GM19324 (cell line): ENCODE measurements around the gene ZNF586.
A peak's percentile ranks its signal among the peaks of the same experiment; 100 is the strongest.
"Not testable (repeated sequence)": the region's sequence is repeated elsewhere in the genome, so short reads cannot be mapped to it uniquely, and the experiment has no call there.

Experiments
- ATAC-seq: cut with Tn5 transposase; IDR thresholded peaks from one replicate; pipeline ENCODE4 v1.9.1; 2021; ENCODE audit warnings: mild to moderate bottlenecking, moderate library complexity; ENCODE audit not compliant: unreplicated experiment, low FRiP score

Gene ZNF586

GRCh38 chr19:57789288-57789687, 19.8 kb downstream of the ZNF586 start:
- ATAC-seq = no peak

- ATAC-seq = not testable (repeated sequence)
Observed at GRCh38 chr19:57796580-57796979, 27.1 kb downstream of the ZNF586 start.

GRCh38 chr19:57800696-57801095, 31.2 kb downstream of the ZNF586 start:
- no peak for ATAC-seq

DNA sequence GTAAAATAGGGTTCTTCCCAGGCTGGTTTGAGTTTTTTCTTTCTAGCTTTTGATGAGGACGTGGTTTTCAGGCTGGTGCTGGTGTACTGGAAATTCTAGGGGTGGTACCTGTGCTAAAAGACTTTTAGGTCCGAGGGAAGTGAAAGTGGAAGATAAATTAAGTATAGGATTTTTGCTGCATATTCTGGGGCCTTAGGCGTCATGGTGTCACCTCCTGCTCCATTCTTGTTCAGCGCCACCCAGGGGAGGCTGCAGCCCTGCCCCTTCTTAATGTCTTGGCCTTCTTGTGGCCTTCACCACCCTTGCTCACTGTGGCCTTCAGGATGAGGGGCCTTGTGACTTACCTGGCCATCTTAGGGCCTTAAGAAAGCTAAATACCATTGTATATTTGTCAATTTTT, 32.8 kb downstream of the ZNF586 start:
- ATAC-seq = no peak

GRCh38 chr19:57803265-57803593, 33.8 kb downstream of the ZNF586 start:
- ATAC-seq = no peak

DNA sequence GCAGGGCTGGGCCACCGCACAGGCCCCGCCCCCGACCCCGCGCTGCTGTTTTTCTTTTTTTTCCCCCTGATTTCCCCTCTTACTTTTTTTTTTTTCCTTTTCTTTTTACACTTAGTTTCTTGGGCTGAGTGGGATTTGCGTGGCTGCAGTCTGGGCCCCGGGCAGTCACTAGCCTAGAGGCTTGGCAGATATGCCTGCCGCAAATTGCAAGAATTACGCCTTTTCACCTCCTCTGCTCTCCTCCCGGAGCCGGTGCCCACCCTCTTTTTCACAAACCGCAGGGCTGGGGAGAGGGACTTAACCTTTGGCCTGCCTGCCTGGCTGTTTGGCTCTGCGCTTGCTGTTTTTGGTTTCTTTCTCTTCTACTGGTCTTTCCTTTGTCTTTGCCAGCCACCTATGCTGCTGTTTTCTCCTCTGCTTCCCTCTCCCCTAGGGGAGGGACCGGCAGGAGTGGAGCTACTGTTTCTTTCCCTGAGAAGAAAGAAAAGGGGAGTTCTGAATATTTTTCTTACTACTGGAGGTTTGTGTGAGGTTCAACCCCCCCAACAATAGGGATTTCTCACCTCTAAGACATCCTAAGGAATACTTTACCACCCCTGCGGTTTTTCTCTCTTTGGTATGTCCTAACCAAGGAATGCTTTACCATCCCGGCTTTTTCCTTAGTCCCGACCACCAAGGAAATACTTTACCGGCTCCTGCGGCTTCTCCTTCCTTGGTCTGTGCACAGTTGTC, 34.3 kb downstream of the ZNF586 start:
- ATAC-seq = no peak

GRCh38 chr19:57807541-57807940, 38.1 kb downstream of the ZNF586 start:
- no peak for ATAC-seq

DNA sequence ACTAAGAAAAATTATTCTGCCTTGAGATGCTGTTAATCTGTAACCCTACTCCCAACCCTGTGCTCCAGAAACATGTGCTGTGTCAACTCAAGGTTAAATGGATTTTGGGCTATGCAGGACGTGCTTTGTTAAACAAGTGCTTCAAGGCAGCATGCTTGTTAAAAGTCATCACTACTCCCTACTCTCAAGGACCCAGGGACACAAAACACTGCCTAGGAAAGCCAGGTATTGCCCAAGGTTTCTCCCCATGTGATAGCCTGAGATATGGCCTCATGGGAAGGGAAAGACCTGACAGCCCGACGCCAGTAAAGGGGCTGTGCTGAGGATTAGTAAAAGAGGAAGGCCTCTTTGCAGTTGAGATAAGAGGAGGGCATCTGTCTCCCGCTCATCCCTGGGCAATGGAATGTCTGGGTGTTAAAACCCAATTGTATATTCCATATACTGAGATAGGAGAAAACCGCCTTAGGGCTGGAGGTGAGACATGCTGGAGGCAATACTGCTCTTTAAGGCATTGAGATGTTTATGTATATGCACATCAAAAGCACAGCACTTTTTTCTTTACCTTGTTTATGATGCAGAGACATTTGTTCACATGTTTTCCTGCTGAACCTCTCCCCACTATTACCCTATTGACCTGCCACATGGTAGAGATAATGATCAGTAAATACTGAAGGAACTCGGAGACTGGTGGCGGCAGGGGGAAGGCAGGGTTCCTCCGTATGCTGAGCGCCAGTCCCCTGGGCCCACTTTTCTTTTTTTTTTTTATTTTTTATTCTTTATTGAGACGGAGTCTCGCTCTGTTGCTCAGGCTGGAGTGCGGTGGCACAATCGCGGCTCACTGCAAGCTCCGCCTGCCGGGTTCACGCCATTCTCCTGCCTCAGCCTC, 41.2 kb downstream of the ZNF586 start:
- not testable (repeated sequence) for ATAC-seq

GRCh38 chr19:57812226-57812625, 42.8 kb downstream of the ZNF586 start:
- no peak for ATAC-seq

DNA sequence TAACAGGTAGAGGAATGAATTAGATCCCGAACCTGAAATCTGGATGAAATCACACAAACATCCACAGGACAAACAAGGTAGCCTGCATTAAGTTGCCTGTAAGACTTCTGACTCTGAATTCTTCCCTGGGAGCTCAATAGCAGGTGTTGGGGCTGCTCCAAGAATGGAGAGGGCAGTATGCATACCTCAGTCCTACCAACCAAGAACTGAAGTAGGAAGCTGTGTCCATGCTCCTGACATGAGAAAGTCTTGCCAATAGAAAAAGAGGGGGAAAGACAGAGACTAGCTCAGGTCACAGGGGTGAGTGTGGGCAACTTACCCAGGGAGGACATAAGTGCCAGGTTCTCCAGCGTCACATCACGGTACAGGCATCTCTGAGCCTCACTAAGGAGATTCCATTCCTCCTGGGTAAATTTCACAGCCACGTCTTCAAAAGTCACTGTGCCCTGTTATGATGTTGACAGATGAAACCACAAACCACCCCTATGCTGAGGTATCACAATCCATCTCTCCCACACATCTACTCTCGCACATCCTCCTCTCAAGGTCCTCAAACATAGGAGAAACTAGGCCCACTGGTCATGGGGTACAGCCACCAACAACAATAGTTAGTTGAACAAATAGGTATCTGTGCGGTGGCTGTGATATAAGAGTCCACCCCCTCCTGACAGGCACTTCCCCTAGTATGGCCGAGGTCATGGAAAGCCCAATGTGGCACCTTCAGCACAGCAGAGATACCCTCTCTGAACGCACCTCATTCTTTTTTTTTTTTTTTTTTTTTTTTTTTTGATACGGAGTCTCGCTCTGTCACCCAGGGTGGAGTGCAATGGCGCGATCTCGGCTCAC, 43.7 kb downstream of the ZNF586 start:
- ATAC-seq = not testable (repeated sequence)

DNA sequence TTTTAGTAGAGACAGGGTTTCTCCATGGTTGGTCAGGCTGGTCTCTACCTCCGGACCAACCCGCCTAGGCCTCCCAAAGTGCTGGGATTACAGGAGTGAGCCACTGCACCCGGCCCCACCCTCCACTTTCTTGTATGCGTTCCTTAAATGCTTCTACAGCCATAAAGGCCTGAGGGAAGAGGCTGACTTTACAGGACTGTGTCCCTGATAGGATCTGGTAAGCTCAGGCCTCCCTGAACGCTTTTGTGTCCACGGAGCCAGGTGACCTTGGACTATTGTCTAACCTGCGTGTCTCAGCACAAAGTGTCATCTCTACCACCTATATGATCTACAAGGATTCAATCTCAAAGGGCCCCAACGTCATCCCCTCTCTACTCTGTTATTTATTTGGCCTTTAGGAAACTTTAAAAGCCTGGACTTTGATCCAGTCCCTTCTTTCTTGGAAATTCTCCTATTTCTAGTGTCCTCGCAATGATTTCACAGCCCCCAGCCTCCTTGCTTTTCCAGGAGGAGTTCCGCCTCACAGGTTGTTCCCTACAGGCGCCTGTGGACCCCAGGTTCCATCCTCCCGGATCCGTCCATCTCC, 44.5 kb downstream of the ZNF586 start:
- ATAC-seq = no peak

DNA sequence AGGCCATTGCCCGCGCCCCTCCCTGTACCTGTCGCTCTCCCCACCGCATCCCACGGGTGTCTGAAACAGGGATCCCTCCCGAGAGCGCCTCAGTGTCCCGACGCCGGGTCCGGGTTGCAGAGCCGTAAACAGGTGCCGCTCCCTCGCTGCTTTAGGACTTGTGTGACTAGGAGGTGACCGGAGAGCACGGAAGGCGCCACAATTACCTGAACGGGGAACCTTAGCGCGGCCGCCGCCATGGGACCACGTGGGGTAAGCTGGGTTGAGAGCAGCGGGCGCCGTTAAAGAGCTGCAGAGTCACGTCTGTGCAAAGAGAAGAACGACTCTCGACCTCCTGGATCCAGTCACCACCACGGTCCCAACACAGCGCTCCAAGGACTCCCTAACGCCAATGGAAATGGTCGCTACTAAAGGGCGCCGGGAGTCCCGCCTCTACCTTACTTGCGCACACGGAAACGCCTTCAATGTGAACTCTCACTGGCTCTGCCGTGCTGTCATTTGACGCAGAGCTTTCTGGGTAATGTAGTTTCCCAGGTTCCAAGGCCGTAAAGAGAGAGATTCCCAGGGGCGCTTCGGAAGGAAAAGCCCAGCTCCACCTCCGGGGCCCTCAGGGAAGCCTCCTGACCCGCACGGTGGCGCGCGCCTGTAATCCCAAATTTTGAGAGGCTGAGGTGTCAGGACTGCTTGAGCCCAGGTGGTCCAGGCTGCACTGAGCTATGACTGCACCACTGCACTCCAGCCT, 45.2 kb downstream of the ZNF586 start, which contains the start of gene ZNF552:
TSS of gene ZNF552 (minus strand) at position 409 of the 742 bp plus-strand sequence. CDS start at position 239, 170 bp downstream.
- peak; percentile 82 for ATAC-seq

DNA sequence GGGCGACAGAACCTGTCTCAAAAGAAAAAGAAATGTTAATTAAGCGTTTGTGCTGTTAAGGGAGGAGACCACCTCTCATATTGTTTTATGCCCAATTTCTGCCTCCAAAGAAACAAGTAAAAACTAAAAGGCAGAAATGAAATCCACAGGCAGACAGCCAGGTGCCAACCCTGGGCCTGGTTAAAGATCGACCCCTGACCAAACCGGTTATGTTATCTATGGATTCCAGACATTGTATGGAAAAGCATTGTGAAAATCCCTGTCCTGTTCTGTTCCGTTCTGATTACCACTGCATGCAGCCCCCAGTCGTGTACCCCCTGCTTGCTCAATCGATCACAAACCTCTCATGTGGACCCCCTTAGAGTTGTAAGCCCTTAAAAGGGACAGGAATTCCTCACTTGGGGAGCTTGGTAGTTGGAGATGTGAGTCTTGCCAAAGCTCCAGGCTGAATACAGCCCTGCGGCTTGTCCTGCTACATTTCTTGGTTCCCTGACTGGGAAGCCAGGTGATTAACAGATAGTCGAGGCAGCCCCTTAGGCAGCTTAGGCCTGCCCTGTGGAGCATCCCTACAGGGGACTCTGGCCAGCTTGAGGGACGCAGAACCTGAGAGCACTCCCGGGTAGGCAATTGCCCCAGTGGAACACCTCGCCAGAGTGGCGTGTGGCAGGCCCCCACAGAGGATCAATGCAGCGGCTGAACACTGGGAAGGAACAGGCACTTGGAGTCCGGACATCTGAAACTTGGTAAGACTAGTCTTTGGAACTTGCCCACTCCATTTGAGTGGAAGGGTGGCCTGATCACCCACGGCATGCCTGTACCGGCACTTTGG, 46.0 kb downstream of the ZNF586 start:
- ATAC-seq = no peak

- no peak for ATAC-seq
Observed at GRCh38 chr19:57816652-57817051, 47.2 kb downstream of the ZNF586 start.

DNA sequence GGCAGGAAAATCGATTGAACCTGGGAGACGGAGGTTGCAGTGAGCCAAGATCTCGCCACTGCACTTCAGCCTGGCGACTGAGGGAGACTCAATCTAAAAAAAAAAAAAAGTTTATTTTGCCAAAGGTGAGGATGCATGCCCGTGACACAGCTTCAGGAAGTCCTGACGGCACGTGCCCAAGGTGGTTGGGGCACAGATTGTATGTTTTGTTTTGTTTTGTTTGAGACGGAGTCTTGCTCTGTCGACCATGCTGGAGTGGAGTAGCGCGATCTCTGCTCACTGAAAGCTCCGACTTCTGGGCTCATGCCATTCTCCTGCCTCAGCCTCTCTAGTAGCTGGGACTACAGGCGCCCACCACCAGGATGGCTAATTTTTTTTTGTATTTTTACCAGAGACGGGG, 48.5 kb downstream of the ZNF586 start:
- no peak for ATAC-seq

- ATAC-seq = no peak
Observed at GRCh38 chr19:57818378-57818777, 48.9 kb downstream of the ZNF586 start.

DNA sequence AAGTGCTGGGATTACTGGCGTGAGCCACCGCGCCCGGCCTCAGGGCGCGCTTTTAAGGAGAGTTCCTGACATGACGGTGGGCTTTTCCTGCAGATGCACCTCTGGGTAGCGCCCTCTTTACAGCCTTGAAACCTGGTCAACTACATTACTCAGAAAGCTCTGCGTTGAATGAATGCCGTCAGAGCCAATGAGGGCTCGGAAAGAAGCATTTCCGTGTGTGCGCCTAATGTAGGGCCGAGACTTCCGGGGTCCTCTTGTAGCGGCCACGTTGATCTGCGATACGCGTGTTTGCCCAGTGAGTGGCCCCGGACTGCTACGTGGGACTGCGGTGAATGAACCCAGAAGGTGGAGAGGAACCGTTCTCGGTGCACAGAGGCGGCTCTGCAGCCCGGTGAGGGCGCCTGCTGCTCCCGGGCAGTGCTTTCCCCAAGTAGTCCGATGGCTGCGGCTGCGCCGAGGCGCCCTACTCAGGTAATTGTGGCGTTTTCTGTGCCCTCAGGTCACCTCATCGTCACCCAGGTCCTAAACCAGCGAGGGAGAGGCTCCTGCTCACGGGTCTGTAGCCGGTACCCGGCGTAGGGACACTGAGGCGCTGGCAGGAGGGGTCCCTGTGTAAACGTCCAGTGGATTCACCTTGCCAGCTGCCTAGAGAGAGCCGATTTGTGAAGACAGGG, 50.1 kb downstream of the ZNF586 start:
- ATAC-seq = peak; percentile 89

DNA sequence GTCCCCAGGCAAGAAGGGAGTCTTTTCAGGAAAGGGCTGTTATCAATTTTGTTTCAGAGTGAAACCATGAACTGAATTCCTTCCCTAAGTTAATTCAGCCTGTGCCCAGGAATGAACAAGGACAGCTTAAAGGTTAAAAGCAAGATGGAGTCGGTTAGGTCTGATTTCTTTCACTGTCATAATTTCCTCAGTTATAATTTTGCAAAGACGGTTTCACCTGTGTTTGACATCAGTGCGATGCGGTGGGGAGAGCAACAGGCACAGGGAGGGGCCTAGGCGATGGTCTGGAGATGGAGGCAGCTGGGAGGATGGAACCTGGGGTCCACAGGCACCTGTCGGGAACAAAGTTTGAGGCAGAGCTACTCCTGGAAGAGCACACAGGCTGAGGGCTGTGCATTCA, 51.1 kb downstream of the ZNF586 start:
- ATAC-seq = no peak
